Esophagus squamous epithelium (tissue), 4 donors: Measurements from ENCODE around the gene ATN1.

Experiments used
- POLR2A ChIP-seq, 4 donors: fragments of 450-650 bp; IDR thresholded peaks; one replicate each; pipeline ENCODE4 v1.6.1; 2017; ENCODE audit warnings: antibody characterized with exemption in 4 of 4, mild to moderate bottlenecking in 4 of 4, moderate library complexity in 3 of 4
- TF ChIP-seq, protein P1 (sequence below), 6 experiments: fragments of 450-650 bp in 4 of 6; fragments of 200-600 bp in 2 of 6; sonication (generic) in 2 of 6; IDR thresholded peaks; one replicate each; pipeline ENCODE4 v1.5.1; 2016 to 2019; ENCODE audit warnings: antibody characterized with exemption in 6 of 6, mild to moderate bottlenecking in 4 of 6, moderate library complexity in 4 of 6

DNA sequence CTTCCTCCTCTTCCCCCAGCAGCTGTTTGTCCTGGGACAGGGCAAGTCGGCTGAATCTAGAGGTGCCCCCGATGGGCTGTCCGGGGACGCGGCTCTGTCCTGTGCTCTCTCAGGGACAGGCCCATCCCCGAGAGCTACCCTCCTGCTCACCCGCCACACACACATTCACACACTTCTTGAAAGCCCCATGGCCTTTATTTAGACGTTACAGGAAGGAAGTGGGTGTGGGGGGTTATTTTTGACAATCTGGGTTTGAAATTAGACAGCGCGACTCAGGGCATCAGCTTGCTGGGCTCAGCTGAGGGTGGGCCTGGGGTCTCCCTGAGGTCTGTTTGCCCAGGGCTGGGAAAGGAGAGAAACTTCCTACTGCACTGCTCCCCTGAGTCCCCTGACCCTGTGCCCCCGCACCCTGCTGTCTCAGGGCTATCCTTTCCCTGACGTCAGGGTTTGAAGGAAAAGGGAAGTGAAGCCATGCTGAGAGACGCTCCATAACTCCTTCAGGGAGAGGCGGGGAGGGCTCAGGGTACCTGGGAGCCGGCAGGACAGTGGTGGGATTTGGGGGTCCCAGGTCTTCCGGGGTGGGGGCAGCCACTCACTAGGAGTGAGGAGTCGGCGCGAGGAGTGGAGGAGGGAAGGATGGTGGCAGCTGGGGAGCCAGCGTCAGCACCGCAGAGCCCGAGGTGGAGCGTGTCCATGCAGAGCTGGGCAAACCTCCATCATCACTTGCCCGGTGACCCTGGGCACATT lies 31.5 kb downstream of the ATN1 start:
- TF ChIP-seq, protein P1, sequence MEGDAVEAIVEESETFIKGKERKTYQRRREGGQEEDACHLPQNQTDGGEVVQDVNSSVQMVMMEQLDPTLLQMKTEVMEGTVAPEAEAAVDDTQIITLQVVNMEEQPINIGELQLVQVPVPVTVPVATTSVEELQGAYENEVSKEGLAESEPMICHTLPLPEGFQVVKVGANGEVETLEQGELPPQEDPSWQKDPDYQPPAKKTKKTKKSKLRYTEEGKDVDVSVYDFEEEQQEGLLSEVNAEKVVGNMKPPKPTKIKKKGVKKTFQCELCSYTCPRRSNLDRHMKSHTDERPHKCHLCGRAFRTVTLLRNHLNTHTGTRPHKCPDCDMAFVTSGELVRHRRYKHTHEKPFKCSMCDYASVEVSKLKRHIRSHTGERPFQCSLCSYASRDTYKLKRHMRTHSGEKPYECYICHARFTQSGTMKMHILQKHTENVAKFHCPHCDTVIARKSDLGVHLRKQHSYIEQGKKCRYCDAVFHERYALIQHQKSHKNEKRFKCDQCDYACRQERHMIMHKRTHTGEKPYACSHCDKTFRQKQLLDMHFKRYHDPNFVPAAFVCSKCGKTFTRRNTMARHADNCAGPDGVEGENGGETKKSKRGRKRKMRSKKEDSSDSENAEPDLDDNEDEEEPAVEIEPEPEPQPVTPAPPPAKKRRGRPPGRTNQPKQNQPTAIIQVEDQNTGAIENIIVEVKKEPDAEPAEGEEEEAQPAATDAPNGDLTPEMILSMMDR (IDR thresholded peaks at IDR 0.05): no peak
- peak in 1 of 4 donors; percentile 62 for TF ChIP-seq POLR2A (IDR thresholded peaks at IDR 0.05)
